GM12891 (cell line): ENCODE measurements around the gene MAN1A2.
"Not testable (repeated sequence)": the region's sequence is repeated elsewhere in the genome, so short reads cannot be mapped to it uniquely, and the experiment has no call there.

ENCODE experiments used
- DNase-seq: peaks from one replicate; pipeline ENCODE4 v3.0.0; 2011; ENCODE audit warnings: low spot score; ENCODE audit not compliant: insufficient read length
- FAIRE-seq: peaks from 2 replicates; lab custom pipeline; 2011; peaks lifted over from hg19 to GRCh38; lab: Jason Lieb, UNC
- PAX5 ChIP-seq: IDR thresholded peaks from 2 replicates; pipeline ENCODE4 v1.6.1; 2011; ENCODE audit warnings: low read length, moderate library complexity, mild to moderate bottlenecking; ENCODE audit not compliant: insufficient read depth, severe bottlenecking
- POLR2A ChIP-seq: IDR thresholded peaks from 2 replicates; pipeline ENCODE4 v1.6.1; 2011; ENCODE audit warnings: low read depth, low read length, control low read depth
- POLR2AphosphoS5 ChIP-seq: IDR thresholded peaks from 2 replicates; pipeline ENCODE4 v1.6.1; 2011; ENCODE audit warnings: low read depth, low read length, control low read depth
- POU2F2 ChIP-seq: IDR thresholded peaks from 2 replicates; pipeline ENCODE4 v1.6.1; 2011; ENCODE audit warnings: low read depth, mild to moderate bottlenecking, control low read depth, low read length, moderate library complexity
- SPI1 ChIP-seq: IDR thresholded peaks from 2 replicates; pipeline ENCODE4 v1.6.1; 2011; ENCODE audit warnings: low read depth, low read length, control low read depth
- TAF1 ChIP-seq: IDR thresholded peaks from 2 replicates; pipeline ENCODE4 v1.6.1; 2011; ENCODE audit warnings: low read depth, low read length, control low read depth

Gene MAN1A2

GRCh38 chr1:117467336-117467735 is 100.1 kb downstream of the MAN1A2 start:
- FAIRE-seq = no peak
- DNase-seq = no peak
- TF ChIP-seq POLR2AphosphoS5 (no peak), POLR2A (no peak), POU2F2 (no peak), TAF1 (no peak), SPI1 (no peak), PAX5 (no peak)

DNA sequence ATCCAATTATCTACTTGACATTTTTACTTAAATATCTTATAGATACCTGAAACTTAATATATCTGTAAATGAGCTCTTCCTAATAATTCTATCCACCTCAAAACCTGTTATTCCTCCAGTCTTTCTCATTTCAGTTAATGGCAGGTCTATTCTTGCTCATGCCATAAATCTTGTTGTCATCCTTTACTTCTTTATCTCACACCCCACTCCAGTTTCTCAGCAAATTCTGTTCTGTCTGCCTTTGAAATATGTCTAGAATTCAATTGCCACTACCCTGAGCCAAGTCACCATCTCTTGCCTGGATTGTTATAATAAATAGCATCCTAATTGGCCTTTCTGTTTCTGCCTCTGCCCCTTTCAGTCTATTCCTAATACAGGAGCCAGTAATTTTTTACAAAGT is 105.8 kb downstream of the MAN1A2 start:
- FAIRE-seq (no peak), DNase-seq (no peak)
- TF ChIP-seq POU2F2 (no peak), SPI1 (no peak), PAX5 (no peak), POLR2AphosphoS5 (no peak), TAF1 (no peak), POLR2A (no peak)

- DNase-seq, FAIRE-seq: not testable (repeated sequence)
Measured at GRCh38 chr1:117475495-117475894, 108.2 kb downstream of the MAN1A2 start.

GRCh38 chr1:117479086-117479485 is 111.8 kb downstream of the MAN1A2 start:
- no peak for DNase-seq
- no peak for TF ChIP-seq PAX5
- TF ChIP-seq SPI1 = no peak
- TF ChIP-seq POLR2AphosphoS5 = no peak
- no peak for TF ChIP-seq POU2F2
- TF ChIP-seq POLR2A = no peak
- no peak for TF ChIP-seq TAF1
- FAIRE-seq = no peak

DNA sequence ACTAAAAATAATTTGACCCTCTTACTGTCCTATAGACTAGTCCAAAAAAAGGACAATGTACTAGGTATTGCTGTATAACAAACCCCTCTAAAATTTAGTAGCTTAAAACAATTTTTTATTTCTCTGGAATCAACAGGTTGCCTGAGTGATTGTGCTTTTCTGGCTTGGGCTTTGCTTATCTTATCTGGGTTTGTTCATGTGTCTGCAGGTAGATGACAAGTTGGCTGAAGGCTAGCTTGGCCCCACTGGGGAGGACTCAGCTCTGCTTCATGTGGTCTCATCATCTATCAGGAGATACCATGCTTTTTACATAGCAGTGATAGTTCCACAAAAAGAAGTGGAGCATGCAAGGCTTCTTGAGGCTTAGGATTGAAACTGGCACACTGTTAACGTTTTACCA is 114.2 kb downstream of the MAN1A2 start:
- no peak for FAIRE-seq
- TF ChIP-seq SPI1 (no peak), PAX5 (no peak), TAF1 (no peak), POLR2A (no peak), POU2F2 (no peak), POLR2AphosphoS5 (no peak)

DNA sequence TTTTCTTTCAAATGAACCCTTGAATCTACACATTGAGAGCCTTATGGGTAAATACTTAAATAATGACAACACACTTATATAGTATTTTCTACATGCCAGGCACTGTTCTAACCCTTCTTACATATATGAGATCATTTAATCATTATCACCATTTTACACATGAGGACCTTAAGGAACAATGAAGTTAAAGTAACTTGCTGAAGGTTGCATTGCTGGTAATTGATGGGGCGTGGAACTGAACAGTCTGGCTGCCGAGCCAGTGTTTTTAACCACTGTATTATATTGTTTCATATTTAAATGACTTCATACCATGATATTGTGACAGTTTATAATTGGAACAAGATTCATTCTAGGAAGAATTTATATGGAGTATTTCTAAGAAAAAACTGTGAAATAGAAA is 126.7 kb downstream of the MAN1A2 start:
- FAIRE-seq (no peak), DNase-seq (no peak)
- no peak for TF ChIP-seq POLR2A
- no peak for TF ChIP-seq POLR2AphosphoS5
- TF ChIP-seq PAX5 = no peak
- TF ChIP-seq SPI1 = no peak
- no peak for TF ChIP-seq TAF1
- TF ChIP-seq POU2F2 = no peak

More for the DNA sequence above, 114.2 kb downstream of the MAN1A2 start:
- no peak for DNase-seq

DNA sequence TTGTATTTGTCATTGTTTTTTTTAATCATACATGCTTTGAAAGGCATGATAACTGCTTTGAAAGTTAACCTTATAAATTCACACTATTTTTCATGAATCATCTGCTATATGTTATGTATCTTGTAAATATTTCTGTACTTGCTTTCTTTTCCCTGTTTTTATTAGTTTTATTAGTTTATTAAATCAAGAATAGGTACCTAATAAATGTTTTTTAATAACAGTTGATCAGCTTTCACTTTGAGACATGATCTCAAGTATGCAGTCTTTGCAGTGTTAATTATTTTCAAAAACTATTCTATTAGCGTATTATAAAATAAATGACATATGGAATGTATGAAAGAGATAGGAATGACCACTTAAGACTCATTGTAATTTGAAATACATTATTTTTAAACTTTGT is 127.8 kb downstream of the MAN1A2 start:
- DNase-seq (no peak), FAIRE-seq (no peak)
- TF ChIP-seq POLR2AphosphoS5 (no peak), PAX5 (no peak), POU2F2 (no peak), POLR2A (no peak)

- FAIRE-seq = no peak
Measured at GRCh38 chr1:117499071-117499470, 131.8 kb downstream of the MAN1A2 start.

GRCh38 chr1:117500584-117500983 is 133.3 kb downstream of the MAN1A2 start:
- TF ChIP-seq TAF1 = no peak
- DNase-seq (no peak), FAIRE-seq (no peak)

More at GRCh38 chr1:117499071-117499470, 131.8 kb downstream of the MAN1A2 start:
- no peak for DNase-seq
- no peak for TF ChIP-seq POLR2AphosphoS5
- TF ChIP-seq POU2F2 = no peak
- no peak for TF ChIP-seq SPI1
- no peak for TF ChIP-seq PAX5
- TF ChIP-seq TAF1 = no peak
- TF ChIP-seq POLR2A = no peak

DNA sequence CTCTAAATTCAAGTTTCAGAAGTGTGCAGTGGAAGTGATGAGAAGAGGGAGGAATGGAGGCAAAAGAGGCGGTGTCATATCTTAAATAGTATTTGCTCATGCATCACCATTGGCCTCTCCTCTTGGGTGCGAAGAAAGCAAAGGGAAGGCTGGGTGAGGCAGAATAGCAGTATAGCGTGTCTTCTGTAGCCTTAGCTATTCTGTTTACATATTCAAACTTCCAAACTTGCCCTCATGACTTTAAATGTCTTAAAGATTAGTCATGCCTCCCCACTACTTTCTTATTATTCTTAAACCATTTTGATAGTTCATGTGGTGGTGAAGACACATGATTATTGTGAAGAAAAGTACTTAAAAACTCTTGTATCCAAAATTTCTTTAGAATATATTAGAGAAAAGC is 134.0 kb downstream of the MAN1A2 start:
- DNase-seq = no peak
- FAIRE-seq = no peak
- TF ChIP-seq PAX5 = no peak
- no peak for TF ChIP-seq POLR2AphosphoS5
- TF ChIP-seq SPI1 = no peak
- no peak for TF ChIP-seq POU2F2
- no peak for TF ChIP-seq TAF1
- TF ChIP-seq POLR2A = no peak

- FAIRE-seq = no peak
- TF ChIP-seq PAX5 (no peak), POLR2A (no peak), TAF1 (no peak), POU2F2 (no peak), POLR2AphosphoS5 (no peak)
- DNase-seq = no peak
Measured at GRCh38 chr1:117511273-117511672, 144.0 kb downstream of the MAN1A2 start.
